Colonic mucosa (tissue), 4 donors: ENCODE data around the gene IMMP2L. TPM values are rescaled to one million over a fixed set of nuclear protein-coding genes. Genes with fewer than 3 reads are reported as not detected.

Source experiments
- DNase-seq: peaks from one replicate; pipeline ENCODE4 v3.0.0-alpha.2; 2020
- H3K27ac ChIP-seq: fragments of 200-600 bp; one replicate; pipeline ENCODE4 v1.8.0; 2021
- H3K27me3 ChIP-seq: fragments of 200-600 bp; one replicate; pipeline ENCODE4 v1.8.0; 2021
- H3K36me3 ChIP-seq: fragments of 200-600 bp; one replicate; pipeline ENCODE4 v1.8.0; 2021
- H3K4me1 ChIP-seq: fragments of 200-600 bp; one replicate; pipeline ENCODE4 v1.8.0; 2021; ENCODE audit warnings: mild to moderate bottlenecking
- H3K4me3 ChIP-seq: fragments of 200-600 bp; one replicate; pipeline ENCODE4 v1.8.0; 2021
- H3K9ac ChIP-seq, 2 donors: one replicate each; pipeline ENCODE4 v1.7.0; 2013; ENCODE audit warnings: control low read depth in 2 of 2, low read depth in 2 of 2, low read length in 2 of 2
- H3K9me3 ChIP-seq: fragments of 200-600 bp; one replicate; pipeline ENCODE4 v1.8.0; 2021
- intact Hi-C: fragments of 100-400 bp; cut with DNase I; formaldehyde crosslinking; loops from one replicate; pipeline ENCODE4 v1.14.1; 2022
- total RNA-seq, 2 donors: library from RNA; stranded (reverse); fragmentation: NEBNext Ultra II Directional in 1 of 2; extraction: Animal tissue kit (Norgen Biotek cat#: 25700) in 1 of 2; gene quantifications; one replicate each; pipeline ENCODE4 v1.2.1, GENCODE V29; 2021
- TF ChIP-seq, protein P1 (sequence below): fragments of 200-600 bp; IDR thresholded peaks from one replicate; pipeline ENCODE4 v1.8.0; 2022; ENCODE audit warnings: antibody characterized with exemption, mild to moderate bottlenecking
- donor health status: healthy.
- donor health status: DM: no; HTN: no; CAD: no.
- donor health status: DM: no; HTN: no; CAD: no.

The IMMP2L gene
- total RNA-seq, 2 donors from 2014 or later: 13.4 to 15.4 TPM

DNA sequence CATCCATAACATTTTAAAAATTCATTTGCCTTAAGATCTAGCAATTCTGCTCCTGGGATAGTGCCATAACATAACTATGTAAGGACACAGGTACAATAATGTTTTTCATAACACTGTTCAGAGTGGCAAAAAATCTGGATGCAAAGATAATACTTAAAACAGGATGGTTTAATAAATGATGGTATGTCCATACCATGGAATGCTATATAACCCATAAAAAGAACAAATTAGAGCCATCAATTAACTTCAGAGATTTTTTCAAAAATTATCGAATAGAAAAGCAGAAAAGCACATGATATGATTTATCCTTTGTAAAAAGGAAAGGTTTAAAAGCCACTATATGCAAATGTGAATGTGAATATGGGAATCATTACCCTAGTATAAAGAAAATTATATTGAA is 664.8 kb downstream of the IMMP2L start:
- H3K9ac ChIP-seq: no peak overlapping the region
- no peaks in the 10 kb centered on the region for H3K27me3 ChIP-seq
- no peak for DNase-seq
- TF ChIP-seq, protein P1, sequence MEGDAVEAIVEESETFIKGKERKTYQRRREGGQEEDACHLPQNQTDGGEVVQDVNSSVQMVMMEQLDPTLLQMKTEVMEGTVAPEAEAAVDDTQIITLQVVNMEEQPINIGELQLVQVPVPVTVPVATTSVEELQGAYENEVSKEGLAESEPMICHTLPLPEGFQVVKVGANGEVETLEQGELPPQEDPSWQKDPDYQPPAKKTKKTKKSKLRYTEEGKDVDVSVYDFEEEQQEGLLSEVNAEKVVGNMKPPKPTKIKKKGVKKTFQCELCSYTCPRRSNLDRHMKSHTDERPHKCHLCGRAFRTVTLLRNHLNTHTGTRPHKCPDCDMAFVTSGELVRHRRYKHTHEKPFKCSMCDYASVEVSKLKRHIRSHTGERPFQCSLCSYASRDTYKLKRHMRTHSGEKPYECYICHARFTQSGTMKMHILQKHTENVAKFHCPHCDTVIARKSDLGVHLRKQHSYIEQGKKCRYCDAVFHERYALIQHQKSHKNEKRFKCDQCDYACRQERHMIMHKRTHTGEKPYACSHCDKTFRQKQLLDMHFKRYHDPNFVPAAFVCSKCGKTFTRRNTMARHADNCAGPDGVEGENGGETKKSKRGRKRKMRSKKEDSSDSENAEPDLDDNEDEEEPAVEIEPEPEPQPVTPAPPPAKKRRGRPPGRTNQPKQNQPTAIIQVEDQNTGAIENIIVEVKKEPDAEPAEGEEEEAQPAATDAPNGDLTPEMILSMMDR: no peak
- no peak overlapping the region for H3K27ac ChIP-seq
- no peaks in the 10 kb centered on the region for H3K4me1 ChIP-seq
- H3K36me3 ChIP-seq: no peaks in the 10 kb centered on the region
- H3K4me3 ChIP-seq: no peak overlapping the region
- intact Hi-C loops: no loop called here
- H3K9me3 ChIP-seq: no peaks in the 10 kb centered on the region

DNA sequence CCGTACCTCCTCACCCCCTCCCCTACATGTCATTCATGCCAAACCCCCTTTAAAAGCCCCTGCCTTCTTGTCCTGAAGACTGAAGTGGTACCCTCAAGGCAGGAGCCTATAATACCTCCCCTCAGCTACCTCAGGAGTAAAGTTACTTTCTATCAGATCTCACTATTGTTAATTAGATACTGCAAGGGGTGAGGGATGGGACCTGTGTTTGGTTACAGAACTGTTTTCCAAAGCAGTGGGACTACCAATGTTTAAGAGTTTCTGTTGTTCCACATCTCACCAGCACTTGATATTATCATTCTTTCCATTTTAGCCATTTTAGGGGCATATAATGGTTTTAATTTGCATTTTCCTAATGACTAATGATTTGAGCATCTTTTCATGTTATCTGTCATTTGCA is 668.2 kb downstream of the IMMP2L start:
- no peaks in the 10 kb centered on the region for H3K36me3 ChIP-seq
- H3K9ac ChIP-seq: no peak overlapping the region
- H3K27me3 ChIP-seq: no peaks in the 10 kb centered on the region
- no peak overlapping the region for H3K27ac ChIP-seq
- no peak overlapping the region for H3K4me3 ChIP-seq
- TF ChIP-seq, protein P1: no peak
- intact Hi-C loops: no loop called here
- no peaks in the 10 kb centered on the region for H3K9me3 ChIP-seq
- no peak for DNase-seq
- no peaks in the 10 kb centered on the region for H3K4me1 ChIP-seq

DNA sequence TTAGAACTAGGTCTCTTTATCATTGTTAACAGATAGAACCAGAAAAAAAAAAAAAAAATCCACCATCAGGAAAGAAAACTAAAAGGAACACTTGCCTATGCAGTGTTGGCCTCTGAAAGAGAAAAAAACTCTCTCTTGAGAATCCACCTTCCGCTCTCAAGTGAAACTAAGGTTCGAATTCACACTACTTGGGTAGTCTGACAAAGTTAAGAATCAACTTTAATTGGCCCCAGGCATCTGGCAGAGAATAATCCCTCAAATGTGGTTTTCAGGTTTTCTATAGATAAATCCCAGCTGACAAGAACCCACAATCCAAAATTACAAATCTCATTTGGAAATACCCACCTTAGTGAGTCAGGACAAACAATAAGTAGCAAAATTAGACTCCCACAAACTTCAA is 671.1 kb downstream of the IMMP2L start:
- Histone ChIP-seq H3K4me3 (no peak overlapping the region), H3K4me1 (no peaks in the 10 kb centered on the region), H3K9ac (no peak overlapping the region), H3K9me3 (no peaks in the 10 kb centered on the region), H3K27ac (no peak overlapping the region), H3K27me3 (no peaks in the 10 kb centered on the region), H3K36me3 (no peaks in the 10 kb centered on the region)
- DNase-seq: no peak
- TF ChIP-seq, protein P1: no peak
- intact Hi-C loops: no loop called here

DNA sequence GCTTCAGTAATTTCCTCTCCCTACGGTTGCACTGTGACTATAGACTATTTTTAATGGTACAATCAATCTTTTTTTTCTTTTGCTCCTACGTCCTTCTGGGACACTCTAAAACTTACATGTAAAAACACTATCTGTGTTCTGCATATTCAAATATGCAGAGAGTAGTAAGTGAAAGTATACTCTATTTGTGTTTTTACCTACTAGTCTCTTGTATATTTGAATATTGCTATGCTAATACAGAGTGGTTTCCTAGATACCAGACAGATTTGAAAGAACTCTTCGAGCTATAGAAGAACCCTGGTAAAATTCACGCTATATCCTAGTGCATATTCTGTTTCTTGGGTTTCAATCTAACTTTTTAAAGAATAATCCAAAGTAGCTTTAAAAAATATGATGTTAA is 672.2 kb downstream of the IMMP2L start:
- Histone ChIP-seq H3K9me3 (no peaks in the 10 kb centered on the region), H3K27ac (no peak overlapping the region), H3K9ac (no peak overlapping the region), H3K27me3 (no peaks in the 10 kb centered on the region), H3K4me1 (no peaks in the 10 kb centered on the region), H3K4me3 (no peak overlapping the region), H3K36me3 (no peaks in the 10 kb centered on the region)
- intact Hi-C loops: no loop called here
- DNase-seq: no peak
- TF ChIP-seq, protein P1: no peak

DNA sequence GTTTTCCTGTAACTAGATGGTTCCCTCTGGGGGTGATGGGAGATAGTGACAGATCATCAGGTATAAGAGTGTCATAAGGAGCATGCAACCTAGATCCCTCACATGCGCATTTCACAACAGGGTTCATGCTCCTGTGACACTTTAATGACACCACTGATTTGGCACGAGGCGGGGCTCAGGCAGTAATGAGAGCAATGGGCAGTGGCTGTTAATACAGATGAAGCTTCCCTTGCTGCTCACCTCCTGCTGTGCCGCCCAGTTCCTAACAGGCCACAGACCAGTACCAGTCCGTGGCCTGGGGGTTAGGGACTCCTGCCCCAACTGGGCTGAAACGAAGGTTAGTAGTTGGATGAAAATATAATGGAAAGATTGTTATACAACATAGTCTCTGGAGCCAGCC is 673.0 kb downstream of the IMMP2L start:
- TF ChIP-seq, protein P1: no peak
- Histone ChIP-seq H3K9ac (no peak overlapping the region), H3K36me3 (no peaks in the 10 kb centered on the region), H3K9me3 (no peaks in the 10 kb centered on the region), H3K4me1 (no peaks in the 10 kb centered on the region), H3K27me3 (no peaks in the 10 kb centered on the region), H3K27ac (no peak overlapping the region), H3K4me3 (no peak overlapping the region)
- intact Hi-C loops: no loop called here
- DNase-seq: no peak

DNA sequence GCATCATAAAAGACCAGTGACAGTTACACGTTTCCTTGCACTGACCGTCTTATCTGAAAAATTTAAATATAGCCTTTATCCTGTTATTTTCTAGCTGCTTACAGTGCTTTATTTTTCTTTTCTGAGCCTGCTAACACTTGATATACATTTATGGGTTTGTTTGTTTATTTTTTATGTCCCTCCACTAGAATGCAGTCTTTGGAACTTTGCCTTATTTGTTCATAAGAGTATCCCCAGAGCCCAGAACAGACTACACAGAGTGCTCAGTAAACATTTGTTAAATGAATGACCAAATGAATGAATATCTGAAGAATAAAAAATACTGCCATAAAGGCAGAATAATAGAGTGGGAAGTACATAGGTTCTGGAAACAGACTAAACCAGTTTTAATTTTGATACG is 673.7 kb downstream of the IMMP2L start:
- no peak for DNase-seq
- TF ChIP-seq, protein P1: no peak
- Histone ChIP-seq H3K27ac (no peak overlapping the region), H3K4me3 (no peak overlapping the region), H3K4me1 (no peaks in the 10 kb centered on the region), H3K9me3 (no peaks in the 10 kb centered on the region), H3K9ac (no peak overlapping the region), H3K36me3 (no peaks in the 10 kb centered on the region), H3K27me3 (no peaks in the 10 kb centered on the region)
- intact Hi-C loops: no loop called here
